HG02678 (cell line): ENCODE results near the gene TPD52L2.

ENCODE experiments used
- ATAC-seq: cut with Tn5 transposase; IDR thresholded peaks from one replicate; pipeline ENCODE4 v1.9.1; 2021; ENCODE audit warnings: mild to moderate bottlenecking, moderate library complexity; ENCODE audit not compliant: unreplicated experiment

TPD52L2 gene

GRCh38 chr20:63930971-63931553 lies 66.0 kb downstream of the TPD52L2 start:
- ATAC-seq, result no peak

GRCh38 chr20:63931735-63932134 lies 66.7 kb downstream of the TPD52L2 start:
- no peak for ATAC-seq

- no peak for ATAC-seq
Measured at GRCh38 chr20:63932606-63933160, 67.6 kb downstream of the TPD52L2 start.

DNA sequence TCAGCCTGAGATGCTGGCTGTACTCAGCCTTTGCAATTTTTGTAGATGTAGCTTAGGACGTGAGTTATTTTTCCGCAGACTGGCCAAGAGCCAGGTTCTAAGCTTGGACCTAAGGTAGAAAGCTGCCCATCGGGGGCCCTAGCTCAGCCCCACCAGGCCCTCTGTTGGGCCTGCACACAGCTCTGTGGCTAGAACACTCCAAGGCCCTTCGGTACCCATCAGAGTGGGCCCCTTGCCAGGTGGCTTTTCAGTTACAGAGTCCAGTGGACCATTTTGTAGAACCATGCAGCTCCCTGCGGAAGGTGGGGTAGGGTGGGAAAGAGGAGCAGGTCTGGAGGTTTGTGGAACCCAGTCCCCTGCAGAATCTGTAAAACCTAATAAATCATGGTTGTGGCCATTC lies 68.6 kb downstream of the TPD52L2 start:
- ATAC-seq, result no peak

DNA sequence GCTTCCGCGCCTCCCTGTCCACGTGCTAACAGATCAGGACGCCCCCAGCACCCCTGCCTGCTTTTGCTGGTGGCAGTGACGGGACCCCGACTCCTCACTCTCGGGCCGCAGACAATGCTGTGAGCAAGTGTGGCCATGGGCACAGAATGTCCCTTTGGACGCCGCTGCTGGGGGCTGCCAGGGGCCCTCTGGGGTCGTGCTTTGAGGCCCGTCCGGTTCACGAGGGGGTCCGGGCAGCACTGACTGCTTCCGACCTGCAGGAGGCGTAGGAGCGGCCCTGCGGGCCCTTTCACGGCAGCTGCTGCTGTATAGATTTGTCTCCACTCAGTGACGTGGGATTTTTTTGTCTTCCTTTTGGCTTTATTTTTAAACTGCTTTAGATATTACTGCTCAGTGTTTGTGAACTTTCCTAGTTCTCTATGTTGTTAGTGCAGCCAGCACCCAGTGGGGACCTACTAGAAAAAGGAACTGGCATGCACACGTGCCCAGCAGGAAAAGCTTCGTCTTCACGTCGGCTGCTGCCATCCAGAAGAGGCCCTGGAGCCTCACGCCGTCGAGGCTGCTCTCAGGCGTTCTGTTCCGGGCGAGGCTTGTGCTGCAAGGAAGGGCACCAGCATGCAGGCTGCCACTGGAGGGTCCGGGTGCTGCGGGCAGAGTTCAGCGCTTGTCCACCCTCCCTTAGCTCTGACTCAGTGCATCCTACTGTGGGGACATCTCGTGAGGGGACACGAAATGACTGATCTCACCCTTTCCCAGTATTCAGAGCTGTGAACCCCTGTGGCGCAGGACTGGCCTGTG lies 69.4 kb downstream of the TPD52L2 start:
- no peak for ATAC-seq

- ATAC-seq, result no peak
Measured at GRCh38 chr20:63935447-63935846, 70.4 kb downstream of the TPD52L2 start.

DNA sequence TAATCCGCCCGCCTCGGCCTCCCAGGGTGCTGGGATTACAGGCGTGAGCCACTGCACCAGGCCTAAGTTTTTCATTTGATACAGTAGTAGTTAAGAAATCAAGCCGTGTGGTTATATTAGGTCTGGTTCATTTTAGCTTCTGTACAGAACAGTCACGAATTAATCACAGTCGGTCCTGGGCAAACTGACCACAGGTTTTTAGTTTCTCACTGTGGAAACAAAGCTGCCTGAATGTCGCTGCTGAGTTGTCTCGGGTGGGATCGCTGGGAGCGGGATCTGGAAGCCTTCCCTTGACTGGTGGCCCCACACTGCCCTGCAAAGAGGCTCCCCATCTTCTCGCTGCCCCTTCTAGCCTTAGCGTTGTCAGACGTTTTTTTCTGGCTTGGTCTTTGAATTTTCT lies 72.5 kb downstream of the TPD52L2 start:
- ATAC-seq, result no peak

- ATAC-seq, result no peak
Measured at GRCh38 chr20:63939061-63939935, 74.2 kb downstream of the TPD52L2 start.

DNA sequence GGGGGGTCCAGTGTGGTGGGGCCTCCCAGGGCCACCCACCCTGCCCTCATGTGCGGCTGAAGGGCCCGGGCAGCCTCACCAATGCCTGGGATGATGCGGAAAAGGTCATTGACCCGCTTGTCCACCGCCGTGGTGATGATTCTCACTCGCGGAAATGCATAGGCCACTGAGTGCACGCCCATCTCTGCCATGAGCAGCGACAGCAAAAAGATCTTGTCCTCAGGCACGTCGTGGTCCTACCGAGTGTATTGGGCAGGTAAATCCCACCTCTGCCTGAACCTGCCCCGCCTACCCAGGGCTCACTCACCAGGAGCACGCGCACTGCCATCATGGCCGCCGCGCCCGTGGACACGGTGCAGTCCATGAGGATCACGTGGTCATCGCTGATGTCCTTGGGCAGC lies 75.0 kb downstream of the TPD52L2 start:
- no peak for ATAC-seq

- ATAC-seq, result no peak
Measured at GRCh38 chr20:63940472-63941266, 75.6 kb downstream of the TPD52L2 start.
